ENCODE measurements around the gene ZNF284.
"Not testable (repeated sequence)": the region's sequence is repeated elsewhere in the genome, so short reads cannot be mapped to it uniquely, and the experiment has no call there.

The ZNF284 gene

GRCh38 chr19:44111910-44112463, 40.0 kb downstream of the ZNF284 start:
- peak; percentile 84 for DNase-seq (ENCODE audit: low read depth)

- no peak for DNase-seq (ENCODE audit: low read depth)
Observed at GRCh38 chr19:44112802-44113137, 40.8 kb downstream of the ZNF284 start.

DNA sequence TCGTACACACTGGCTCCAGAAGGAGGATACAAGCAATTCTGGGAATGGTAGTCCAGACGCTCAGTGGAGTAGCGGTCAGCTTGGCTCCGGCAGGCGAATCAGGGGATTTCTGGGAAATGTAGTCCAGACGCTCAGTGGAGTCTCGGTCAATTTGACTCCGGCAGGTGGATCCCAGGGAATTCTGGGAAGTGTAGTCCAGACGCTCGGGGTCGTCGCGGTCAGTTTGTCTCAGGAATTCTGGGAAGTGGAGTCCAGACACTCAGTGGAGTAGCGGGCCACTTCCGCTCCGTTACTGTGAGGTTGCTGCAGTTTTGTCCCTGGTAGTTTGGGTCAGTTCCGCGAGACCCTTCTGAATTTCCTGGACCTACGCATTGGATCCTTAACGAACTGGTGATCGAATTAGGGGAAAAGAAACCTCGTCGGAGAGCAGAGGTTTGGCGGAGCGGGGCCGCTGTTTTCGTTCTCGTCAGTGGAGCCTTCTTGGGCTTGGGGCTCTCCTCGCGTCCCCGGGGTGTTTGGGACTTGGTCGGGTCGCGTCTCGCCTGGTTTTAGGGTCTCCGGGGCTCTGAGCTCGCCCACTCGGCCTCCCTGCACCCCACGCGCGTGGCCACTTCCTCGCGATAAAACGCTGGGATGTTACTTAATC, 41.3 kb downstream of the ZNF284 start, which contains the start of gene ZNF225:
Gene ZNF225 (plus strand): TSS at position 262 of the 646 bp plus-strand sequence. CDS start 2,429 bp downstream, outside the sequence.
- peak; percentile 99 for DNase-seq (ENCODE audit: low read depth)

DNA sequence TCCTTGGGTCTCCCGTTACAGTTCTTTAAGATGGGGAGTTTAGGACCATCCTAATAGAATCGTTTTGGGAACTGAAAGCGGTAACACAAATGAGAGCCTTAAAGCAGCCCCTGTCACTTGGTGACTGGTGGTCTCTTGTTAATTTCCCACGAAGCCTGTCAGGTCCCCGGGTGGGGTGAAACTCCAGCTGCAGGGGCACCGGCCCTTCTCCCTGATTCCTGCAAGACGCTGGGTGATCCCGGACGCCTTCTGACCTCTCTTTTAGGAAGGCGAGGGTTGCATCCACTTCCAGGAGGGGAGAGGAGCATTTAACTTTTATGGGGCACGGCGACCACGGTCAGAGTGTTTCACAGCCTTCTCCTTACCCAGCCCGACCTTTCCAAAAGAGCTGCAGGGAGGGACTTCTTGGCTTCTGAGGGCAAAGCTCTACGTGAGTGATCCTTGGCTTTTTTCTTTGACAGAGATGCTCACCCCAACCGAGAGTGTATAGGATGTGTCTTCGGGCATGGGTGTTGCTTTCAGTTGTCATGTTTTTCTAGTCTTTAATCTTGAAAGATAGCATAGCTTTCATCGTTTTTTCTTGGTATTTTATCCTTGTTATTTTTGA, 41.9 kb downstream of the ZNF284 start:
- no peak for DNase-seq (ENCODE audit: low read depth)

GRCh38 chr19:44121162-44121561, 49.2 kb downstream of the ZNF284 start:
- DNase-seq (ENCODE audit: low read depth) = not testable (repeated sequence)

- no peak for DNase-seq (ENCODE audit: low read depth)
Observed at GRCh38 chr19:44131955-44132354, 60.0 kb downstream of the ZNF284 start.
